Activated CD4-positive, alpha-beta T cell treated with anti-CD3 and anti-CD28 coated beads for 36 hours (primary cell): Measurements from ENCODE around the gene SAT1. TPM values are rescaled to one million over a fixed set of nuclear protein-coding genes. Genes with fewer than 3 reads are reported as not detected.

Experiments used
- ATAC-seq: fragments of 200-7000 bp; cut with Tn5 transposase; one replicate; pipeline ENCODE4 v1.10.0; 2021; ENCODE audit warnings: mild to moderate bottlenecking, moderate library complexity
- CTCF ChIA-PET: fragments of 350-600 bp; sonication (Branson Sonifier 250); formaldehyde crosslinking; loops from one replicate; lab custom pipeline; 2021; ENCODE audit warnings: antibody characterized with exemption; lab: Charles Lee
- POLR2A ChIA-PET: fragments of 350-600 bp; sonication (Branson Sonifier 250); formaldehyde crosslinking; loops from one replicate; lab custom pipeline; 2021; ENCODE audit warnings: antibody characterized with exemption, inconsistent platforms; lab: Charles Lee
- DNase-seq: peaks from one replicate; pipeline ENCODE4 v3.0.0-alpha.2; 2020
- H3K27ac Mint-ChIP-seq: one replicate; pipeline ENCODE4 v1.8.0; 2021; ENCODE audit warnings: mixed read lengths
- H3K27me3 Mint-ChIP-seq: one replicate; pipeline ENCODE4 v1.8.0; 2021; ENCODE audit warnings: mixed read lengths
- H3K36me3 Mint-ChIP-seq: one replicate; pipeline ENCODE4 v1.8.0; 2021; ENCODE audit warnings: low read depth, mixed read lengths
- H3K4me1 Mint-ChIP-seq: one replicate; pipeline ENCODE4 v1.8.0; 2021; ENCODE audit warnings: mixed read lengths
- H3K4me3 Mint-ChIP-seq: one replicate; pipeline ENCODE4 v1.8.0; 2021; ENCODE audit warnings: mild to moderate bottlenecking, moderate library complexity, mixed read lengths
- H3K9me3 Mint-ChIP-seq: one replicate; pipeline ENCODE4 v1.8.0; 2021; ENCODE audit warnings: low read depth, mixed read lengths
- intact Hi-C, 2 experiments: fragments of 100-400 bp; cut with DNase I in 1 of 2; cut with micrococcal nuclease in 1 of 2; formaldehyde crosslinking; loops; one replicate each; pipeline versions ENCODE4 v1.14.2 to v1.15.1; 2022 to 2024; cut with DNase I, micrococcal nuclease
- total RNA-seq, 2 experiments: library from RNA; stranded (reverse); gene quantifications; one replicate each; pipeline ENCODE4 v1.2.3, GENCODE V29; 2021

SAT1 gene
- total RNA-seq, 2 experiments from 2014 or later = 148 to 166 TPM

- DNase-seq (no peak), ATAC-seq (no peak)
- Mint-ChIP-seq H3K4me1 (peaks cover 19% of the 10 kb centered on the region), H3K27ac (no peak overlapping the region), H3K9me3 (no peaks in the 10 kb centered on the region), H3K4me3 (no peak overlapping the region), H3K27me3 (no peaks in the 10 kb centered on the region), H3K36me3 (peaks cover 1% of the 10 kb centered on the region)
- ChIA-PET POLR2A (no interaction called here), CTCF (interaction anchor here (0.6 kb wide), 1 partner anchor 121 kb away, joined by 3 read pairs; no protein-coding TSS in a partner anchor)
- intact Hi-C loops = no loop called here
Measured at GRCh38 chrX:23776363-23776762, 6.6 kb upstream of the SAT1 start.

DNA sequence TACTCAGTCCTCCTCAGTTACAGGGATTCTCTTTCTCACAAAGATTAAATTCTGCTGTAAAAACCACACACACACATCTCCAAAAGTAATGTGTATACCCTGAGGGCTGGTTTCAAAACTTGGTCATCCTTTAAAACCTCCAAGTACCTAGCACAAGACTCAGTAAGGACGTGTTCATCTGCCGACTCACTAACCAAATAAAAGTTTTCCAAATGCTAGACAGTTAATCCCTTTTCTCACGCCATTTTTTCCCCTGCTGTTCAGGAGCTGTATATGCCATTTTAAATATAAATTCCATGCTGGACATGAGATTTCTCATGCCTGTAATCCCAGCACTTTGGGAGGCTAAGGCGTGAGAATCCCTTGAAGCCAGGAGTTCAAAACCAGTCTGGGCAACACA is 3.9 kb upstream of the SAT1 start:
- ChIA-PET POLR2A (no interaction called here), CTCF (no interaction called here)
- intact Hi-C loops = no loop called here
- Mint-ChIP-seq H3K27ac (no peak overlapping the region), H3K36me3 (peaks cover 6% of the 10 kb centered on the region), H3K9me3 (no peaks in the 10 kb centered on the region), H3K27me3 (no peaks in the 10 kb centered on the region), H3K4me3 (no peak overlapping the region), H3K4me1 (peaks cover 15% of the 10 kb centered on the region)
- ATAC-seq (no peak), DNase-seq (no peak)

DNA sequence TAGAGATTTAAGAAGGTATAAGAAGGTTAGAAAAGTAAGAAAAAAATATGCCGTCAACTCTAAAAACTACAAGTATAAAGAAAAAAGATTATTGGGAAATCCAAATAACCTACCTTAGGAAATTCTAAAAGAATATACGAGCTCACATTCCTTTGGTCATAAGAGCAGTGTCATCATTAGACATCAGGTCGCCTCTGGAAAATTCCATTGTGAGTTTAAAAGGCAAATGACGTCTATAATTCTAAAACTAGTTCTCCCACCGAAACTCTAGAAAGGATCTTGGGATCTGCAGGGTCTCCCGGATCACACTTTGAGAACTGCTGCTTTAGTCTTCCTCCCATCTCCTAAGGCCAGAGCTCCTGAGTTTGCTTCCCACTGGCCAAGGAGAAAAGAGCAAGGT is 518 bp upstream of the SAT1 start:
- no peak for ATAC-seq
- intact Hi-C loops = loop anchor here (1.0 to 10.0 kb wide), 10 partner anchors 39 to 702 kb away; partner anchors contain the start of genes ACOT9 (in 1 of the 2), APOO (in 1 of the 2), EIF2S3 (in 1 of the 2) and PRDX4 (in 1 of the 2)
- DNase-seq = no peak
- no peaks in the 10 kb centered on the region for H3K27me3 Mint-ChIP-seq
- CTCF ChIA-PET = interaction anchor here (0.6 to 3.7 kb wide), 8 partner anchors 27 to 1822 kb away, joined by 3 to 28 read pairs (median 4); partner anchors contain the start of gene ACOT9
- no peaks in the 10 kb centered on the region for H3K9me3 Mint-ChIP-seq
- H3K4me1 Mint-ChIP-seq = peaks cover 28% of the 10 kb centered on the region
- H3K36me3 Mint-ChIP-seq = peaks cover 30% of the 10 kb centered on the region
- peak overlapping the region; percentile 97 for H3K27ac Mint-ChIP-seq
- POLR2A ChIA-PET = interaction anchor here (0.6 to 2.7 kb wide), 11 partner anchors 9 to 272 kb away, joined by 3 to 19 read pairs (median 5); partner anchors contain the start of genes ACOT9, APOO, CXorf58 and EIF2S3
- peak overlapping the region; percentile 92 for H3K4me3 Mint-ChIP-seq

GRCh38 chrX:23783589-23784469 is 856 bp downstream of the SAT1 start:
- peak; percentile 26 for DNase-seq
- intact Hi-C loops = loop anchor here (1.0 to 10.0 kb wide), 13 partner anchors 18 to 701 kb away; partner anchors contain the start of genes APOO (in 2 of the 2) and EIF2S3 (in 2 of the 2)
- Mint-ChIP-seq H3K4me3 (peak overlapping the region; percentile 92), H3K4me1 (peaks cover 28% of the 10 kb centered on the region), H3K27ac (peak overlapping the region; percentile 97), H3K27me3 (no peaks in the 10 kb centered on the region), H3K9me3 (no peaks in the 10 kb centered on the region), H3K36me3 (peaks cover 30% of the 10 kb centered on the region)
- no peak for ATAC-seq
- CTCF ChIA-PET = interaction anchor here (0.7 to 3.7 kb wide), 12 partner anchors 10 to 270 kb away, joined by 3 to 28 read pairs (median 3); partner anchors contain the start of gene ACOT9
- POLR2A ChIA-PET = interaction anchor here (0.6 to 2.7 kb wide), 12 partner anchors 10 to 693 kb away, joined by 3 to 19 read pairs (median 5); partner anchors contain the start of genes ACOT9, EIF2S3 and PRDX4

DNA sequence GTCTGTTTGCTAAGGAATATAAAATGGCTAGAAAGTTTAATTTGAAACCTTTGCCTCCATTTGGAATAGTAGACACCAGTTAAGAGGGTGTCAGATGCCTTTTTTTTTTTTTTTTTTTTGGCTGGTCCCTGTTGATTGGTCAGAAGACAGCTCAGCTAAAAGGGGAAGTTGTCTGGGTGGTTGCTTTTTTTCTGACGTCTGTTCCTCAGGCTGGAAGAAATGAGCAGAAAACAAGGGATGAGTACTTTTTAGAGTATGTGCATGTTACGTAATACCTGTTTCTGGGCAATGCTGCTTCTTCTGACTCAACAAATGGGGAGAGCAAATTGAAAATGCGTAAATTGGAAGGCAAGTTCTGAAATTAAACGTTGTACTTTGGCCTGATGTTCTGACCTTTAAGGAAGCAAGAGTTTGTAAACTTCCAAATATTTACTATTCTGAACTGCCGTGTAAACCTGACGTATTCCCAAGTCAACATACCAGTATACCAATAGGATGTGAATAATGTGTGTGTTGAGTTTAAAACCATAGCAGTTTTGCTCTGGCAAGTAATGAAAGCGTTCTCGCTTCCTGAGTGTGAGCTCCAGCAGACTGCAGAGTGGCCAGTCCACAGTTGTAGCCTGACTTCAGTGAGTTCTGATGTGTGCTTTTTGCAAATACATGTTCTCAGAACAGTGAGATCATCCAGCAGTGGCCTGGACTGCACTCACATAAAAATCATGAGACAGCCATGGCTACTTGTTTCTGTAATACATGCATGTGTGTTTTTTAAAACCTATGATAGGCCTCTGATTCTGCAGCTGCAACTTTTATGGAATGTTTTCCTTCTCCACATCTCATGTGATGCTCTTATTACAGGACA is 1.7 kb downstream of the SAT1 start:
- Mint-ChIP-seq H3K9me3 (no peaks in the 10 kb centered on the region), H3K36me3 (peaks cover 30% of the 10 kb centered on the region), H3K4me3 (peak overlapping the region; percentile 92), H3K27ac (peak overlapping the region; percentile 97), H3K4me1 (peaks cover 25% of the 10 kb centered on the region), H3K27me3 (no peaks in the 10 kb centered on the region)
- POLR2A ChIA-PET = interaction anchor here (0.6 kb wide), 3 partner anchors 81 to 692 kb away, joined by 4 to 5 read pairs (median 4); no protein-coding TSS in a partner anchor
- ATAC-seq (peak; percentile 7), DNase-seq (no peak)
- CTCF ChIA-PET = interaction anchor here (0.6 to 3.7 kb wide), 3 partner anchors 117 to 682 kb away, joined by 3 to 28 read pairs (median 4); no protein-coding TSS in a partner anchor
- intact Hi-C loops = loop anchor here (1.0 to 10.0 kb wide), 6 partner anchors 228 to 700 kb away; partner anchors contain the start of gene EIF2S3 (in 1 of the 2)

GRCh38 chrX:23785580-23785979 is 2.6 kb downstream of the SAT1 start:
- intact Hi-C loops = loop anchor here in 1 of 2 experiments (10.0 kb wide), 2 partner anchors 369 to 699 kb away; no protein-coding TSS in a partner anchor
- Mint-ChIP-seq H3K36me3 (peaks cover 30% of the 10 kb centered on the region), H3K27ac (peak overlapping the region; percentile 97), H3K4me3 (peak overlapping the region; percentile 92), H3K27me3 (no peaks in the 10 kb centered on the region), H3K4me1 (peaks cover 25% of the 10 kb centered on the region), H3K9me3 (no peaks in the 10 kb centered on the region)
- CTCF ChIA-PET = no interaction called here
- POLR2A ChIA-PET = no interaction called here
- DNase-seq (no peak), ATAC-seq (no peak)

GRCh38 chrX:23786268-23786815 is 3.4 kb downstream of the SAT1 start:
- intact Hi-C loops = loop anchor here in 1 of 2 experiments (10.0 kb wide), 2 partner anchors 368 to 698 kb away; no protein-coding TSS in a partner anchor
- DNase-seq (no peak), ATAC-seq (no peak)
- Mint-ChIP-seq H3K9me3 (no peaks in the 10 kb centered on the region), H3K4me3 (no peak overlapping the region), H3K36me3 (peaks cover 30% of the 10 kb centered on the region), H3K27me3 (no peaks in the 10 kb centered on the region), H3K27ac (no peak overlapping the region), H3K4me1 (peaks cover 25% of the 10 kb centered on the region)
- ChIA-PET CTCF (interaction anchor here (1.2 kb wide), 1 partner anchor 115 kb away, joined by 3 read pairs; no protein-coding TSS in a partner anchor), POLR2A (no interaction called here)

DNA sequence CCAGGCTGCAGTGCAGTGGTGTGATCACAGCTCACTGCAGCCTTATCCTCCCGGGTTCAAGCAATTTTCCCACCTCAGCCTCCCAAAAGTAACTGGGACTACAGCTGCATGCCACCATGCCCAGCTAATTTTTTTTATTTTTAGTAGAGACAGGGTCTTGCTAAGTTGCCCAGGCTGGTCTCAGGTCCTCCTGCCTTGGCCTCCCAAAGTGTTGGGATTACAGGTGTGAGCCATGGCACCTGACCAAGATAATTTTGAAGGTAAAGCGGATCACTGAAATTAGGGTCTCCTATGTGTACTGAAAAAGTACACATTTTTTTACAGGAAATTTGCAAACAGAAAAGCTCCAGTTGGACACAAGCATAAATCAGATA is 4.8 kb downstream of the SAT1 start:
- ATAC-seq (no peak), DNase-seq (no peak)
- CTCF ChIA-PET = interaction anchor here (1.2 kb wide), 1 partner anchor 114 kb away, joined by 3 read pairs; no protein-coding TSS in a partner anchor
- Mint-ChIP-seq H3K9me3 (no peaks in the 10 kb centered on the region), H3K4me3 (no peak overlapping the region), H3K27me3 (no peaks in the 10 kb centered on the region), H3K4me1 (peaks cover 18% of the 10 kb centered on the region), H3K27ac (no peak overlapping the region), H3K36me3 (peaks cover 30% of the 10 kb centered on the region)
- intact Hi-C loops = loop anchor here in 1 of 2 experiments (10.0 kb wide), 2 partner anchors 367 to 697 kb away; no protein-coding TSS in a partner anchor
- POLR2A ChIA-PET = no interaction called here

DNA sequence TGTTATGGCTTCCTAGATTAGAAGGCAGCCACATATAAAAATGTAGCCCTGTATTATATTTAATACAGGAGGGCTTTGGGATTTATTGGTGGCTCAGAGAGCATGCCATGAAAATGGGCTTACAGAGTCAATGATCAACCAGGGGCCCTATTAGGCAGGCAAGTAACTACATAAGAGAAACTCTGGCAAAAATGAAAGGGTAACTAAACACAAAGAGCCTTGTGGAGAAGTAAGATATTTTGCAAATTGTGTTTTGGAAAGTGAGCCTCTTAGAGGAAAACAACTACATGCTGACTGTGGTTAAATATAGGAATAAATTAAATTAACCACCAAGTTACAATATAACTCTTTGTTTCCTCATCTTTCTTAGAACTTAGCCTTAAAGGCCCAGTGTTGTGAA is 5.5 kb downstream of the SAT1 start:
- Mint-ChIP-seq H3K4me3 (no peak overlapping the region), H3K27ac (no peak overlapping the region), H3K27me3 (no peaks in the 10 kb centered on the region), H3K36me3 (peaks cover 29% of the 10 kb centered on the region), H3K9me3 (no peaks in the 10 kb centered on the region), H3K4me1 (peaks cover 18% of the 10 kb centered on the region)
- ATAC-seq (no peak), DNase-seq (no peak)
- POLR2A ChIA-PET = no interaction called here
- CTCF ChIA-PET = no interaction called here
- intact Hi-C loops = loop anchor here in 1 of 2 experiments (10.0 kb wide), 2 partner anchors 366 to 696 kb away; no protein-coding TSS in a partner anchor

DNA sequence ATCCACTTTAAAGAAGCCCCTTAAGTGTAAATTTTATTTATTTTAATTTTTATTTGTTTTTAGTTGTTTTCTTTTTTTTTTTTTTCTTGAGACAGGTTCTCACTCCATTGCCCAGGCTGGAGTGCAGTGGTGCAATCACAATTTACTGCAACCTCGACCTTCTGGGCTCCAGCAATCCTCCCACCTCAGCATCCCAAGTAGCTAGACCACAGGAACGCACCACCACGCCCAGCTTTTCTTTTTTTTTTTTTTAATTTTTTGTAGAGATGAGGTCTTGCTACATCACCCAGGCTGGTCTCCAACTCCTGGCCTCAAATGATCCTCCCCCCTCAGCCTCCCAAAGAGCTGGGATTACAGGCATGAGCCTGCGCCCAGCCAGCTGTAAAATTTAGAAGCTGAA is 6.0 kb downstream of the SAT1 start:
- no peaks in the 10 kb centered on the region for H3K27me3 Mint-ChIP-seq
- DNase-seq (no peak), ATAC-seq (no peak)
- H3K4me3 Mint-ChIP-seq = no peak overlapping the region
- H3K27ac Mint-ChIP-seq = no peak overlapping the region
- POLR2A ChIA-PET = no interaction called here
- H3K4me1 Mint-ChIP-seq = peaks cover 18% of the 10 kb centered on the region
- no peaks in the 10 kb centered on the region for H3K9me3 Mint-ChIP-seq
- CTCF ChIA-PET = no interaction called here
- intact Hi-C loops = loop anchor here in 1 of 2 experiments (10.0 kb wide), 2 partner anchors 366 to 696 kb away; no protein-coding TSS in a partner anchor
- H3K36me3 Mint-ChIP-seq = peaks cover 25% of the 10 kb centered on the region
